HEK293 (cell line): Measurements from ENCODE around the gene SRBD1.

Source experiments
- CTCF ChIA-PET: fragments of 350-600 bp; formaldehyde crosslinking; extraction: SDS; loops from one replicate; lab custom pipeline; 2021; ENCODE audit warnings: antibody characterized with exemption; lab: Yijun Ruan, JAX
- POLR2A ChIA-PET: fragments of 300-600 bp; formaldehyde crosslinking; extraction: SDS; loops from one replicate; lab custom pipeline; 2020; ENCODE audit warnings: antibody characterized with exemption, inconsistent platforms; lab: Yijun Ruan, JAX
- H3K27ac ChIP-seq: fragments of 200-500 bp; sonication (Bioruptor generic); 2 replicates; pipeline ENCODE4 v1.5.1; 2014; ENCODE audit warnings: low read depth, low read length, control low read depth, inconsistent platforms; ENCODE audit errors: extremely low read depth
- H3K36me3 ChIP-seq, 2 experiments: fragments of 200-500 bp in 1 of 2; sonication (Bioruptor generic) in 1 of 2; 1 replicate in 1 of 2; 2 replicates in 1 of 2; pipeline ENCODE4 v1.5.1; 2014 to 2017; ENCODE audit warnings: inconsistent platforms in 2 of 2, low read length in 2 of 2; ENCODE audit not compliant: control insufficient read depth in 2 of 2, insufficient read depth in 1 of 2
- H3K4me1 ChIP-seq: fragments of 200-500 bp; sonication (Bioruptor generic); 2 replicates; pipeline ENCODE4 v1.5.1; 2014; ENCODE audit warnings: mild to moderate bottlenecking, low read length, inconsistent platforms; ENCODE audit not compliant: control insufficient read depth, insufficient read depth
- H3K4me3 ChIP-seq: 2 replicates; pipeline ENCODE4 v1.5.1; 2011; ENCODE audit warnings: low read depth, mild to moderate bottlenecking, control low read depth, low read length, moderate library complexity
- H3K9me3 ChIP-seq: fragments of 200-500 bp; sonication (Bioruptor generic); 2 replicates; pipeline ENCODE4 v1.5.1; 2014; ENCODE audit warnings: low read depth, low read length, inconsistent platforms; ENCODE audit not compliant: control insufficient read depth, insufficient read depth
- ZNF223 ChIP-seq: fragments of 450-650 bp; formaldehyde crosslinking; IDR thresholded peaks from 2 replicates; pipeline ENCODE4 v1.5.1; 2016; ENCODE audit warnings: missing biosample characterization, missing genetic modification characterization

SRBD1 gene

GRCh38 chr2:45339253-45339652, 271.8 kb downstream of the SRBD1 start:
- Histone ChIP-seq H3K9me3 (no peaks in the 10 kb centered on the region), H3K27ac (no peak overlapping the region), H3K36me3 (no peaks in the 10 kb centered on the region), H3K4me3 (no peak overlapping the region), H3K4me1 (no peaks in the 10 kb centered on the region)
- CTCF ChIA-PET, result interaction anchor here (0.6 to 1.0 kb wide), 3 partner anchors 9 to 93 kb away, joined by 3 to 8 read pairs (median 4); no protein-coding TSS in a partner anchor
- POLR2A ChIA-PET, result no interaction called here
- no peak for TF ChIP-seq ZNF223
